ENCODE measurements around the gene IFITM1.
"Not testable (repeated sequence)": the region's sequence is repeated elsewhere in the genome, so short reads cannot be mapped to it uniquely, and the experiment has no call there.

The IFITM1 gene

DNA sequence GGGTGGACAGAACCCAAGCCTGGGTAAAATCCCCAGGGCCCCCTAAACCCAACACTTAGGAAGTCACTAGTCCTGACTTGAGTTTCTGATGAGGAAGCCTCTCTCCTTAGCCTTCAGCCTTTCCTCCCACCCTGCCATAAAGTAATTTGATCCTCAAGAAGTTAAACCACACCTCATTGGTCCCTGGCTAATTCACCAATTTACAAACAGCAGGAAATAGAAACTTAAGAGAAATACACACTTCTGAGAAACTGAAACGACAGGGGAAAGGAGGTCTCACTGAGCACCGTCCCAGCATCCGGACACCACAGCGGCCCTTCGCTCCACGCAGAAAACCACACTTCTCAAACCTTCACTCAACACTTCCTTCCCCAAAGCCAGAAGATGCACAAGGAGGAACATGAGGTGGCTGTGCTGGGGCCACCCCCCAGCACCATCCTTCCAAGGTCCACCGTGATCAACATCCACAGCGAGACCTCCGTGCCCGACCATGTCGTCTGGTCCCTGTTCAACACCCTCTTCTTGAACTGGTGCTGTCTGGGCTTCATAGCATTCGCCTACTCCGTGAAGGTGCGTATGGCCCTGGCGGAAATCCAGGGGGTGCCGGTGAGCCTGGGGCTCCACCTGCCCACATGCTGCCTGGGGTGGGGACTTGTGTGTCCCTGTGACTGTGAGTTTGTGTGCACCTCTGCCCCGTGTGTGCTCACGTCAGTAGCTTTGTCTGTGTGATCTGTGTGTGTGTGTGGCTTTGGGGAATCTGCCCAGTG is at the start of gene IFITM1:
IFITM1 (plus strand) TSS at position 254 of the 767 bp plus-strand sequence; CDS start at position 385, 131 bp downstream.
- Histone ChIP-seq H3K9ac (ENCODE audit: low read depth, low read length) (peak within 1 kb of the TSS; percentile 83), H3K36me3 (ENCODE audit: insufficient read depth, low read depth, low read length) (0 out of 2 replicates have a peak, but pooled peaks cover 5% of the 10 kb centered on the region), H3K4me3 (ENCODE audit: low read length) (peak within 1 kb of the TSS; percentile 91), H3K4me1 (ENCODE audit: insufficient read depth, low read length) (peaks cover 41% of the 10 kb centered on the region), H3K27me3 (ENCODE audit: insufficient read depth, low read length) (peaks cover 39% of the 10 kb centered on the region), H3K27ac (ENCODE audit: low read length) (peak within 1 kb of the TSS; percentile 9), H3K9me3 (ENCODE audit: insufficient read depth, low read depth, low read length) (no peaks in the 10 kb centered on the region)

DNA sequence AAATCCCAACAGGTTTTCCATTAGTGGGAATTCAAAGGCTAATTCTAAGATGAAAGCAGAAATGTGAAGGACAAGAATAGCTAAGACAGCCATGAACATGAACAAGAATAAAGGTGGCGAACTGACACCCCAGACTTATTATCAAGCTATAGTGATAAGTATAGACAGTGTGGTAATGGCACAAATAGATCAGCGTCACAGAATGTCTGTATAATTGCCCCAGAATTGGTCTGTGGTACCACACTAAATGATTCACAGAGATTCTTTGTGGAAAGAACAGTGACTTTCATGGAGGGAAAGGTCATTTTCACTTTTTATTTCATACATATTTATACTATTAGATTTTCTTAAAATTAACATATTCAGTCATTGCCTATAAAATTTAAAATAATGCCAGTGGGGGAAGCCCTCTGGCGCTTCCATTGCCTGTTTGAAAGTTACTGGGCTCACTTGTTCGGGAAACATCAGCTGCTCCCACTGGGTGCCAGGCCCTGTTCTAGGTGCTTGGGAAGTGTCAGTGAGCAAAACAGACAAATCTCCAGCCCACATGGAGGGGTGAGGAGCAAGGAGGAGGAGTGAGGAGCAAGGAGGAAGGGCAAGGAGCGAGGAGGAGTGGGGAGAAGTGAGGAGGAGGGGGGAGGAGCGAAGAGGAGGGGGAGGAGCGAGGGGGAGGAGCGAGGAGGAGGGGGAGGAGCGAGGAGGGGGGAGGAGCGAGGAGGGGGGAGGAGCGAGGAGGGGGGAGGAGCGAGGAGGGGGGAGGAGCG is 47.0 kb upstream of the IFITM1 start:
- Histone ChIP-seq H3K9ac (ENCODE audit: low read depth, low read length) (no peak overlapping the region), H3K27ac (ENCODE audit: low read length) (no peak overlapping the region), H3K36me3 (ENCODE audit: insufficient read depth, low read depth, low read length) (no peaks in the 10 kb centered on the region), H3K9me3 (ENCODE audit: insufficient read depth, low read depth, low read length) (peaks cover 3% of the 10 kb centered on the region), H3K4me1 (ENCODE audit: insufficient read depth, low read length) (peaks cover 5% of the 10 kb centered on the region; the same call in 1 of the 2 replicates), H3K4me3 (ENCODE audit: low read length) (no peak overlapping the region), H3K27me3 (ENCODE audit: insufficient read depth, low read length) (0 out of 2 replicates have a peak, but pooled peaks cover 5% of the 10 kb centered on the region)

DNA sequence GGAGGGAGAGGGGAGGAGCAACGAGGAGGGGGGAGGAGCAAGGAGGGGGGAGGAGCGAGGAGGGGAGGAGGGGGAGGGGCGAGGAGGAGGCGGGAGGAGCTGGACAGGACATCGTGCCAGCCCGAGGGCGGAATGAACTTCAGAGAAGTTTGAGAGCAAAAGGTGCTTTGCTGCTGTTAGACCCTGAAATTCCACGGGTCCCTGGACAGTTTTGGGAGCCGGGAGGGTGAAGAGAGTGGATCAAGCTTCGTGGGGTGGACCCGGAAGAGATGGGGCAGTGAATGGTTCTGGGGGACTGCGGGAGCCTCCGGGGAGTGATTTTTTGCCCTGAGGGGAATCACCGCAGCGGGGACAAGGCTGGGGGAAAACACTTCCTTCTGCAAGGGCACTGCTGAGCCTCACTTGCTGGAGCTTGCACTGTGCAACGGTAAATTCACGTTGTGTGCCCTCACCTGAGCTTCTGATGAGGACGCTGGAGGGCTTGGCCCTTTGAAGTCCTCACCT is 46.3 kb upstream of the IFITM1 start:
- Histone ChIP-seq H3K9me3 (ENCODE audit: insufficient read depth, low read depth, low read length) (peaks cover 3% of the 10 kb centered on the region), H3K4me1 (ENCODE audit: insufficient read depth, low read length) (peaks cover 5% of the 10 kb centered on the region; the same call in 1 of the 2 replicates), H3K36me3 (ENCODE audit: insufficient read depth, low read depth, low read length) (no peaks in the 10 kb centered on the region), H3K4me3 (ENCODE audit: low read length) (peak overlapping the region; percentile 43; the same call in 1 of the 2 replicates), H3K27me3 (ENCODE audit: insufficient read depth, low read length) (0 out of 2 replicates have a peak, but pooled peaks cover 5% of the 10 kb centered on the region), H3K27ac (ENCODE audit: low read length) (no peak overlapping the region), H3K9ac (ENCODE audit: low read depth, low read length) (no peak overlapping the region)

DNA sequence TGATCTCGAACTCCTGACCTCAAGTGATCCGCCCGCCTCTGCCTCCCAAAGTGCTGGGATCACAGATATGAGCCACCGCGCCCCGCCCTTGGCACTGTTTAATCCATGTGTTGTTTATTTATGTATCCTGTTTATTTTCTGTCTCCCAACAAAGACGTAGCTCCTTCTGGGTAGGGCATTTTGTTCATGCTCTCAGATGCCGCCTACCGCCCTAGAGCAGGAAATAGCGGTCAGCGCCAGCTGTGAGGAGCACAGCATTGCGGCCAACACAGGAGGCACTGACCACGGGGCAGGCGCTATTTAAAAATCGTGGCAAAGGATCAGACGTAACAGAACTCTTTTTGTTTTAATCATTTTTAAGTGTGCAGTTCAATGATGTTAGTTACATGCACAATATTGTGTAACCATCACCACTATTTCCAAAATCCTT is 45.1 kb upstream of the IFITM1 start:
- not testable (repeated sequence) for H3K4me1 ChIP-seq (ENCODE audit: insufficient read depth, low read length); H3K27ac ChIP-seq (ENCODE audit: low read length); H3K9me3 ChIP-seq (ENCODE audit: insufficient read depth, low read depth, low read length); H3K27me3 ChIP-seq (ENCODE audit: insufficient read depth, low read length); H3K36me3 ChIP-seq (ENCODE audit: insufficient read depth, low read depth, low read length)
- H3K9ac ChIP-seq (ENCODE audit: low read depth, low read length) = peak overlapping the region; percentile 70; the same call in 1 of the 2 replicates
- peak overlapping the region; percentile 55; the same call in 1 of the 2 replicates for H3K4me3 ChIP-seq (ENCODE audit: low read length)

DNA sequence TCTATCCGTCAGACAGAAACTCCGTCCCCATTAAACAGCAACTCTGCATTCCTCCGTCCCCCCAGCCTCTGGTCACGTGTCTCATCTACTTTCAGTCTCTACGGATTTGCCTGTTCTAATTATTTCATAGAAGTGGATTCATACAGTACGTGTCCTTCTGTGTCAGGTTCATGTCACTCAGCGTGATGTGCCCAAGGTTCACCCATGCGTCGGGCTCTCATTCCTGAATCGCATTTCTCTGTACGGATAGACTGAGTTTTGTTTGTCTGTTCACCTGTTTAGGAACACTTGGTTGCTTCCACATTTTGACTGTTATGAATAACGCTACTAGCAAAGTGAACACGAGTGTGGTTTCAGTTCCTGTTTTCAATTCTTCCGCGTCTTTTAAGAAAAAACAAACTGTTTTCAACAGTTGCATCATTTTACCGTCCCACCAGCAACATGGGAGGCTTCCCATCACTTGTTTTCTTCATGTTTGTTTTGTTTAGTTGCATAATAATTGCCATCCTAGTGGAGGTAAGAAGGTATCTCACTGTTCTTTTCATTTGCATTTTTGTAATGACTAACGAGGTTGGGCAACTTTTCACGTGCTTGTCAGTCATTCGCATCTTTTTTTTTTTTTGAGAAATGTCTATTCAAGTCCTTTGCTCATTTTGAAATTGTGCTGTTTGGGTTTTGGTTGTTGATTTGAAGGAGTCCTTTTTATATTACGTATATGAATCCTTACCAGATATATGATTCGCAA is 44.5 kb upstream of the IFITM1 start:
- Histone ChIP-seq H3K27me3 (ENCODE audit: insufficient read depth, low read length) (0 out of 2 replicates have a peak, but pooled peaks cover 5% of the 10 kb centered on the region), H3K36me3 (ENCODE audit: insufficient read depth, low read depth, low read length) (no peaks in the 10 kb centered on the region), H3K9me3 (ENCODE audit: insufficient read depth, low read depth, low read length) (peaks cover 3% of the 10 kb centered on the region), H3K4me3 (ENCODE audit: low read length) (peak overlapping the region; percentile 55; the same call in 1 of the 2 replicates), H3K9ac (ENCODE audit: low read depth, low read length) (peak overlapping the region; percentile 70; the same call in 1 of the 2 replicates), H3K27ac (ENCODE audit: low read length) (no peak overlapping the region), H3K4me1 (ENCODE audit: insufficient read depth, low read length) (peaks cover 5% of the 10 kb centered on the region; the same call in 1 of the 2 replicates)

DNA sequence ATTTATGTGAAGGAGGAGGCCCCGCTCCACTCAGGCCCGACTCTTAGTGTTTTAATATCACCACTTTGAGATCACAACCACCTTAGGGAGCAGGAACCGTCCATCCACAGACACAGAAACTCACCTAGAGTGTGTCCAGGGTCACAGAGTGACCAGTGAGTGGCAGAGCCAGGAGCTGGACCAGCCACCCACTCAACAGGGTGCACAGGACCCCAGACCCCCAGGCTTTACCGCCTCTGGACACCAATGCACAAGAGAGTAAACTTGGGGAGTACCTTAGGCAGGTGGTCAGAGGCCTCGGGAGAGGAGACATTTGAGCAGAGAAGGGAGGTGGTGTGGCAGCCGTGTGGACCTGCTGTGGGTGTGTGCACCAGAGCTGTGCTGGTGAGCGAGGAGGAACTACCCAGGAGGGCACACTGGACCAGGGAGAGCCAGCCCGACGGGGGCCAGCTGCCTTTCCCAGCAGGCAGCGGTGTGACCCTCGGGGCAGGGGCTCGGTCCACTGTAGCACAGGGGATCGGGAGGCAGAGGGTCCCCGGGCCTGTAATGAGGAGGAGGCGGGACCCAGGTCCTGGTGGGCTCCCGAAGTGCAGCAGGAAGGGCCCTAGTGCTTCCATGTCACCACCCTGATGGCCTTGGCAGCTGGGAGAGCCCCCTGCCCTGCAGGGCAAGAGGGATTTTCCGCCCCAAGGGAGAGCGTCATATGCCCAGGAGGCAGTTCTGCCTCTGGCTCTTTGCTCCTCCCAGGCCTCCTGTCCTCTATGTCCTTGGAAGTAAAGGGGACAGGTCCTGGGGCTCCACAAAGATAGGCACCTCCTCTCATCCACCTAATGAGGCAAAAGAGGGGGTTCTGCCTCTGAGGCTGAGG is 43.2 kb upstream of the IFITM1 start:
- H3K9me3 ChIP-seq (ENCODE audit: insufficient read depth, low read depth, low read length) = peaks cover 3% of the 10 kb centered on the region
- H3K36me3 ChIP-seq (ENCODE audit: insufficient read depth, low read depth, low read length) = no peaks in the 10 kb centered on the region
- H3K27me3 ChIP-seq (ENCODE audit: insufficient read depth, low read length) = 0 out of 2 replicates have a peak, but pooled peaks cover 5% of the 10 kb centered on the region
- H3K4me1 ChIP-seq (ENCODE audit: insufficient read depth, low read length) = peaks cover 5% of the 10 kb centered on the region; the same call in 1 of the 2 replicates
- H3K27ac ChIP-seq (ENCODE audit: low read length) = no peak overlapping the region
- H3K4me3 ChIP-seq (ENCODE audit: low read length) = no peak overlapping the region
- H3K9ac ChIP-seq (ENCODE audit: low read depth, low read length) = no peak overlapping the region

DNA sequence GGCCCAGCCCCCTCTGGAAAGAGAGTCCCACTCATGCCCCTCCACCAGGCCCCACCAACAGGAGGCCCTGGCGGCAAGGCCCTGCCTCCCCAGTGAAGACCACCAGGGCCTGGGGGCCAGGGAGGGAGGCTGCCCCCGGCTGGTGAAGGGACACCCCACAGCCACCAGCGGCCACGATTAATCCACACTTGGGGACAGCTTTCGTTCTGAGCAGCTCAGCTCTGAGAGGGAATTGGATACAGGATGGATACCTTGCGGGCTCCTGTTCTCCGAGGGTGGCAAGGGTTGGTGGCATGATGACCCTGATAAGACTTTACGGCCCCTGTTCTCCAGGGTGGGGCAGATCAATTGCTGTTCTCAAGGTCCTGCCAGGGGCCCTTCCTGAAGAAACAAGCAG is 42.5 kb upstream of the IFITM1 start:
- Histone ChIP-seq H3K27ac (ENCODE audit: low read length) (no peak overlapping the region), H3K36me3 (ENCODE audit: insufficient read depth, low read depth, low read length) (no peaks in the 10 kb centered on the region), H3K9ac (ENCODE audit: low read depth, low read length) (no peak overlapping the region), H3K4me3 (ENCODE audit: low read length) (no peak overlapping the region), H3K27me3 (ENCODE audit: insufficient read depth, low read length) (0 out of 2 replicates have a peak, but pooled peaks cover 5% of the 10 kb centered on the region), H3K9me3 (ENCODE audit: insufficient read depth, low read depth, low read length) (peaks cover 3% of the 10 kb centered on the region), H3K4me1 (ENCODE audit: insufficient read depth, low read length) (peaks cover 5% of the 10 kb centered on the region; the same call in 1 of the 2 replicates)

DNA sequence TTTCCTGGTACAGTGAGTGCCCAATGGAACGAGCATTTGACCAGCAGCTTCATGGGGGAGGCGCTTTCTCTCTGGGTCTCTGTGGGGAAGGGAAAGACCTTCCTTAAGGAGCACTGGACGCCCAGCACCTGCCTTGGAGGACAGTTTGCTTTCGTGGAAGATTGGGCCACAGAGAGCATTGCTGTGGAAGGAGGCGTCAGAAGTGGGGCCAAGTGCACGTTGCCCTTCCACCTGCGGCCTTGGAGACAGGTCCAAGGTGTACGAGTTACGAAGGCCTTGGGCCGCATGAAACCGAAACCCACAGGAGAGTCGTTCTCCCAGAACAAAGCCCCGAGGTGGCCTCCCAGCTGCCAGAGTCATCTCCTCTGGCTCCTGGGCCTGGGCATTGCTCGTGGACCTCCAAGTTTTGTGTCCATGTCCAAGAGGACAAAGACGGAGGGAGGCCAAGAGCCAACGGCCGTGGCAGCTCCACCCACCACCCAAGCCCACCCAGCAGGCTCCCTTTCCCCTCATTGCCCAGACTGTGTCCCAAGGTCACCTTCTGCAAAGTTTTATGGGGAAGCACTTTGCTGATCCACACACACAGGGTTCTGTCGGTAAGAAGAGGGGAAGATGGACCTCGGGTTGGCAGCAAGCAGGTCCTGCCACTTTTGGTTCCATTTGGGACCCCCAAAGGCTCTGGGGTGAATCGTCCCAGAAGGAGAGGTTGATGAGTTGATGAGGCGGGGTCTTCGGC is 41.5 kb upstream of the IFITM1 start:
- Histone ChIP-seq H3K36me3 (ENCODE audit: insufficient read depth, low read depth, low read length) (no peaks in the 10 kb centered on the region), H3K9ac (ENCODE audit: low read depth, low read length) (no peak overlapping the region), H3K27ac (ENCODE audit: low read length) (no peak overlapping the region), H3K9me3 (ENCODE audit: insufficient read depth, low read depth, low read length) (no peaks in the 10 kb centered on the region), H3K4me3 (ENCODE audit: low read length) (no peak overlapping the region), H3K27me3 (ENCODE audit: insufficient read depth, low read length) (0 out of 2 replicates have a peak, but pooled peaks cover 5% of the 10 kb centered on the region), H3K4me1 (ENCODE audit: insufficient read depth, low read length) (peaks cover 5% of the 10 kb centered on the region; the same call in 1 of the 2 replicates)

DNA sequence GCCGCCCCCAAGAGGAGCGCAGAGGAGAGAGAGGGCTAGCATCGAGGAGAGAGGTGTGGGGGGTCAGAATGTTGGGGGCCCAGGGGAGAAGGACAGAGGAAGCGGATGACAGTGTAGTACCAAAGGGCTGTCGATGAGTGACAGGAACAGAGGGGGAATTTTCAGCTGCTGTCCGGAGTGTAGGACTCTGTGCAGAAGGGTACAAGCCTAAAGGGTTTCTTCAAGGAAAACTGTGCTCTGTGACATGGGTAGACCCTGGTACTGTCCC is 41.0 kb upstream of the IFITM1 start:
- Histone ChIP-seq H3K9me3 (ENCODE audit: insufficient read depth, low read depth, low read length) (no peaks in the 10 kb centered on the region), H3K36me3 (ENCODE audit: insufficient read depth, low read depth, low read length) (no peaks in the 10 kb centered on the region), H3K4me3 (ENCODE audit: low read length) (no peak overlapping the region), H3K4me1 (ENCODE audit: insufficient read depth, low read length) (peaks cover 5% of the 10 kb centered on the region; the same call in 1 of the 2 replicates), H3K27ac (ENCODE audit: low read length) (no peak overlapping the region), H3K27me3 (ENCODE audit: insufficient read depth, low read length) (peaks cover 10% of the 10 kb centered on the region; the same call in 1 of the 2 replicates), H3K9ac (ENCODE audit: low read depth, low read length) (no peak overlapping the region)

DNA sequence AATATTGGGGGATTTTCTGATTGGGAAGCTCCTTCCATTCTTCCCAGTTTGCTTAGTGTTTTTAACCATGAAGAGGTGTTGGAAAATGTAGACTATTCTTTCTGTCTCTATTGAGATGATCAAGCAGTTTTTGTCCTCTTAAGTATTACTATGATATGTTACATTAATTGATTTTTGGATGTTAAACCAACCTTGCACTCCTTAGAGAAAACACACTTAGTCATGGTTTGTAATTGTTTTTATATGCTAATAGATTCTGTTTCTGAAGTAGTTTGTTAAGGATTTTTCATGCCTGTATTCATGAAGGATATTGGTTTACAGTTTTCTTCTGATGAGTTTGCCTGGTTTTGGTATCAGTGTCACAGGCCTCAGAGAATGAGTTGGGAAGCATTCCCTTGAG is 37.6 kb upstream of the IFITM1 start:
- H3K27me3 ChIP-seq (ENCODE audit: insufficient read depth, low read length) = peaks cover 38% of the 10 kb centered on the region
- no peak overlapping the region for H3K4me3 ChIP-seq (ENCODE audit: low read length)
- no peaks in the 10 kb centered on the region for H3K36me3 ChIP-seq (ENCODE audit: insufficient read depth, low read depth, low read length)
- no peak overlapping the region for H3K27ac ChIP-seq (ENCODE audit: low read length)
- no peaks in the 10 kb centered on the region for H3K9me3 ChIP-seq (ENCODE audit: insufficient read depth, low read depth, low read length)
- H3K4me1 ChIP-seq (ENCODE audit: insufficient read depth, low read length) = no peaks in the 10 kb centered on the region; the same call in 1 of the 2 replicates
- H3K9ac ChIP-seq (ENCODE audit: low read depth, low read length) = no peak overlapping the region

Measured in iPS-20b (cell line).